Fibroblast of lung (primary cell): ENCODE measurements around the gene PPP1R18.

ENCODE experiments used
- EZH2 ChIP-seq: IDR thresholded peaks from 2 replicates; pipeline ENCODE4 v1.5.1; 2012; ENCODE audit warnings: low read length, control low read depth, mild to moderate bottlenecking; ENCODE audit errors: missing control alignments
- TF ChIP-seq, protein P1 (sequence below), 2 donors: IDR thresholded peaks in 1 of 2; conservative IDR thresholded peaks in 1 of 2; 1 replicate in 1 of 2; 2 replicates in 1 of 2; pipeline ENCODE4 v1.5.1; 2011 to 2012; ENCODE audit warnings: low read length in 2 of 2, control low read depth in 1 of 2, inconsistent platforms in 1 of 2, low read depth in 1 of 2, mild to moderate bottlenecking in 1 of 2

DNA sequence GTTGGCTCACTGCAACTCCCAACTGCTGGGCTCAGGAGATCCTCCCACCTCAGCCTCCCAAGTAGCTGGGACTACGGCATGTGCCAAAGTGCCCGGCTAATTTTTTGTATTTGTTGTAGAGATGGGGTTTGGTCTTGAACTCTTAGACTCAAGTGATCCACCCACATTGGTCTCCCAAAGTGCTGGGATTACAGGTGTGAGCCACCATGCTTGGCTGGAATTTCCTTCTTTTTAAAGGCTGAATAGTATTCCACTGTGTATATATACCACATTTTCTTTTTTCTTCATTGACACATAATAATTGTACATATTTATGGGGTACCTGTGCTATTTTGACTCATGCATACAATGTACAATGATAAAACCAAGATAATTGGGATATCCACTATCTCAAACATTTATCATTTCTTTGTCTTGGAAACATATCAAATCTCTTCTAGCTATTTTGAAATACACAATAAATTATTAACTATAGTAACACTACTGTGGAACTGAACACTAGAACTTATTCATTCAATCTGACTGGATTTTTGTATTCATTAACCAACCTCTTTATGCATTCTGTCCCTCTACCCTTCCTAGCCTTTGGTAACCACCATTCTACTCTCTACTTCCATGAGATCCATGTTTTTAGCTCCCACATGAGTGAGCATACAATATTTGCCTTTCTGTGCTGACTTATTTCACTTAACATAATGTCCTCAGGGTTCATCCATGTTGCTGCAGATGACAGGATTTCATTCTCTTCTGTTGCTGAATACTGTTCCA, 22.8 kb upstream of the PPP1R18 start:
- TF ChIP-seq, protein P1, sequence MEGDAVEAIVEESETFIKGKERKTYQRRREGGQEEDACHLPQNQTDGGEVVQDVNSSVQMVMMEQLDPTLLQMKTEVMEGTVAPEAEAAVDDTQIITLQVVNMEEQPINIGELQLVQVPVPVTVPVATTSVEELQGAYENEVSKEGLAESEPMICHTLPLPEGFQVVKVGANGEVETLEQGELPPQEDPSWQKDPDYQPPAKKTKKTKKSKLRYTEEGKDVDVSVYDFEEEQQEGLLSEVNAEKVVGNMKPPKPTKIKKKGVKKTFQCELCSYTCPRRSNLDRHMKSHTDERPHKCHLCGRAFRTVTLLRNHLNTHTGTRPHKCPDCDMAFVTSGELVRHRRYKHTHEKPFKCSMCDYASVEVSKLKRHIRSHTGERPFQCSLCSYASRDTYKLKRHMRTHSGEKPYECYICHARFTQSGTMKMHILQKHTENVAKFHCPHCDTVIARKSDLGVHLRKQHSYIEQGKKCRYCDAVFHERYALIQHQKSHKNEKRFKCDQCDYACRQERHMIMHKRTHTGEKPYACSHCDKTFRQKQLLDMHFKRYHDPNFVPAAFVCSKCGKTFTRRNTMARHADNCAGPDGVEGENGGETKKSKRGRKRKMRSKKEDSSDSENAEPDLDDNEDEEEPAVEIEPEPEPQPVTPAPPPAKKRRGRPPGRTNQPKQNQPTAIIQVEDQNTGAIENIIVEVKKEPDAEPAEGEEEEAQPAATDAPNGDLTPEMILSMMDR (conservative IDR thresholded peaks at IDR 0.05 in 1 of 2, IDR thresholded peaks at IDR 0.05 in 1 of 2; ENCODE audit: low read depth in 1 of 2, low read length in 2 of 2) = no peak
- no peak for TF ChIP-seq EZH2
